ENCODE results near the gene ACAA2. TPM values are rescaled to one million over a fixed set of nuclear protein-coding genes. Genes with fewer than 3 reads are reported as not detected.

Gene ACAA2
- total RNA-seq, 1 experiment from 2014 or later = 51.1 TPM

GRCh38 chr18:49778826-49779465, 34.4 kb downstream of the ACAA2 start:
- peak; percentile 27 for DNase-seq (ENCODE audit: low spot score)
- intact Hi-C loops (cut with micrococcal nuclease; ENCODE audit: unreplicated experiment) = no loop called here
- no peak overlapping the region for H3K27ac ChIP-seq (ENCODE audit: low read depth, low read length, poor library complexity, severe bottlenecking)
- no peaks in the 10 kb centered on the region for H3K9me3 ChIP-seq (ENCODE audit: low read depth, low read length, poor library complexity, severe bottlenecking)
- no peak for TF ChIP-seq EZH2 (IDR thresholded peaks at IDR 0.05; ENCODE audit: borderline replicate concordance, low read depth, low read length, poor library complexity, severe bottlenecking)
- TF ChIP-seq CTCF (conservative IDR thresholded peaks at IDR 0.05; ENCODE audit: low read depth, low read length) = no peak
- H3K4me1 ChIP-seq (ENCODE audit: insufficient read depth, low read length, poor library complexity, severe bottlenecking) = peaks cover 7% of the 10 kb centered on the region
- BruUV-seq (replicated peaks) = no TSS peak
- H3K27me3 ChIP-seq (replicated peaks; ENCODE audit: insufficient read depth, low read depth, low read length, poor library complexity) = no peaks in the 10 kb centered on the region
- H3K4me3 ChIP-seq (ENCODE audit: low read depth, low read length, poor library complexity, severe bottlenecking) = no peak overlapping the region
- peaks cover 2% of the 10 kb centered on the region for H3K36me3 ChIP-seq (ENCODE audit: insufficient read depth, low read length, poor library complexity, severe bottlenecking)
- POLR2A ChIA-PET (ENCODE audit: low non-redundant PET) = no interaction called here
- CTCF ChIA-PET = no interaction called here

- BruUV-seq (replicated peaks) = no TSS peak
- CTCF ChIA-PET = no interaction called here
Measured at GRCh38 chr18:49769047-49769728, 44.1 kb downstream of the ACAA2 start.

GRCh38 chr18:49768051-49768391, 45.3 kb downstream of the ACAA2 start:
- BruUV-seq (replicated peaks) = no TSS peak
- no peak overlapping the region for H3K4me3 ChIP-seq (ENCODE audit: low read depth, low read length, poor library complexity, severe bottlenecking)
- H3K27ac ChIP-seq (ENCODE audit: low read depth, low read length, poor library complexity, severe bottlenecking) = no peak overlapping the region
- H3K27me3 ChIP-seq (replicated peaks; ENCODE audit: insufficient read depth, low read depth, low read length, poor library complexity) = no peaks in the 10 kb centered on the region
- no peaks in the 10 kb centered on the region for H3K36me3 ChIP-seq (ENCODE audit: insufficient read depth, low read length, poor library complexity, severe bottlenecking)
- no peaks in the 10 kb centered on the region for H3K4me1 ChIP-seq (ENCODE audit: insufficient read depth, low read length, poor library complexity, severe bottlenecking)
- TF ChIP-seq EZH2 (IDR thresholded peaks at IDR 0.05; ENCODE audit: borderline replicate concordance, low read depth, low read length, poor library complexity, severe bottlenecking) (no peak), CTCF (conservative IDR thresholded peaks at IDR 0.05; ENCODE audit: low read depth, low read length) (peak; percentile 68)
- ChIA-PET CTCF (no interaction called here), POLR2A (ENCODE audit: low non-redundant PET) (no interaction called here)
- no peaks in the 10 kb centered on the region for H3K9me3 ChIP-seq (ENCODE audit: low read depth, low read length, poor library complexity, severe bottlenecking)
- intact Hi-C loops (cut with micrococcal nuclease; ENCODE audit: unreplicated experiment) = loop anchor here (1.0 kb wide), 1 partner anchor 207 kb away; no protein-coding TSS in a partner anchor
- peak; percentile 64 for DNase-seq (ENCODE audit: low spot score)

More at GRCh38 chr18:49769047-49769728, 44.1 kb downstream of the ACAA2 start:
- H3K9me3 ChIP-seq (ENCODE audit: low read depth, low read length, poor library complexity, severe bottlenecking) = no peaks in the 10 kb centered on the region
- no peaks in the 10 kb centered on the region for H3K36me3 ChIP-seq (ENCODE audit: insufficient read depth, low read length, poor library complexity, severe bottlenecking)
- intact Hi-C loops (cut with micrococcal nuclease; ENCODE audit: unreplicated experiment) = no loop called here
- no peaks in the 10 kb centered on the region for H3K4me1 ChIP-seq (ENCODE audit: insufficient read depth, low read length, poor library complexity, severe bottlenecking)
- no peak overlapping the region for H3K4me3 ChIP-seq (ENCODE audit: low read depth, low read length, poor library complexity, severe bottlenecking)
- no peak for DNase-seq (ENCODE audit: low spot score)
- no peaks in the 10 kb centered on the region for H3K27me3 ChIP-seq (replicated peaks; ENCODE audit: insufficient read depth, low read depth, low read length, poor library complexity)
- TF ChIP-seq CTCF (conservative IDR thresholded peaks at IDR 0.05; ENCODE audit: low read depth, low read length) (no peak), EZH2 (IDR thresholded peaks at IDR 0.05; ENCODE audit: borderline replicate concordance, low read depth, low read length, poor library complexity, severe bottlenecking) (no peak)
- POLR2A ChIA-PET (ENCODE audit: low non-redundant PET) = no interaction called here
- no peak overlapping the region for H3K27ac ChIP-seq (ENCODE audit: low read depth, low read length, poor library complexity, severe bottlenecking)

Measured in A673 (cell line).